ENCODE measurements around the gene LILRB2. TPM values are rescaled to one million over a fixed set of nuclear protein-coding genes. Genes with fewer than 3 reads are reported as not detected.

The LILRB2 gene
- total and polyA plus RNA-seq, 8 donors = 0.87 to 2.2 (median 1.2) TPM; not detected in 1

- WGBS, 5 donors = 64 to 76% (median 71%) methylated on average over 7 of the region's 7 CpGs
- TF ChIP-seq POLR2A (IDR thresholded peaks at IDR 0.05) (no peak), POLR2AphosphoS5 (IDR thresholded peaks at IDR 0.05) (no peak), EP300 (IDR thresholded peaks at IDR 0.05) (no peak), CTCF (IDR thresholded peaks at IDR 0.05) (no peak)
- Histone ChIP-seq H3K4me1 (no peaks in the 10 kb centered on the region), H3K27ac (peak overlapping the region in 2 of 5 donors; percentile 54 to 64), H3K36me3 (no peaks in the 10 kb centered on the region), H3K27me3 (peaks cover 0 to 48% (median 4%) of the 10 kb centered on the region in 3 donors), H3K4me3 (no peak overlapping the region), H3K9me3 (no peaks in the 10 kb centered on the region)
- intact Hi-C loops (cut with DNase I; ENCODE audit: low total_unique reads) = no loop called here
- DNase-seq = peak in 1 of 2 donors; percentile 13
These were observed 38.1 kb upstream of the LILRB2 start for GRCh38 chr19:54319049-54319448.

- intact Hi-C loops (cut with DNase I; ENCODE audit: low total_unique reads) = no loop called here
- DNase-seq = no peak
- Histone ChIP-seq H3K9me3 (no peaks in the 10 kb centered on the region), H3K27ac (peak overlapping the region in 1 of 5 donors; percentile 58), H3K4me3 (no peak overlapping the region), H3K36me3 (no peaks in the 10 kb centered on the region), H3K27me3 (peaks cover 0 to 50% (median 4%) of the 10 kb centered on the region in 3 donors), H3K4me1 (no peaks in the 10 kb centered on the region)
- no peak for TF ChIP-seq CTCF (IDR thresholded peaks at IDR 0.05)
- TF ChIP-seq EP300 (IDR thresholded peaks at IDR 0.05) = no peak
- no peak for TF ChIP-seq POLR2AphosphoS5 (IDR thresholded peaks at IDR 0.05)
- TF ChIP-seq POLR2A (IDR thresholded peaks at IDR 0.05) = no peak
- WGBS, 5 donors = 63 to 91% (median 88%) methylated on average over 6 to 9 of the region's 9 CpGs
These were observed 37.0 kb upstream of the LILRB2 start for GRCh38 chr19:54317965-54318240.

- Histone ChIP-seq H3K36me3 (no peaks in the 10 kb centered on the region), H3K27me3 (peaks cover 0 to 56% (median 4%) of the 10 kb centered on the region in 3 donors), H3K4me3 (no peak overlapping the region), H3K9me3 (no peaks in the 10 kb centered on the region), H3K4me1 (no peaks in the 10 kb centered on the region), H3K27ac (peak overlapping the region in 1 of 5 donors; percentile 58)
- no peak for DNase-seq
- intact Hi-C loops (cut with DNase I; ENCODE audit: low total_unique reads) = no loop called here
- TF ChIP-seq CTCF (IDR thresholded peaks at IDR 0.05) = no peak
- no peak for TF ChIP-seq POLR2AphosphoS5 (IDR thresholded peaks at IDR 0.05)
- TF ChIP-seq POLR2A (IDR thresholded peaks at IDR 0.05) = no peak
- TF ChIP-seq EP300 (IDR thresholded peaks at IDR 0.05) = no peak
- WGBS, 5 donors = 63 to 79% (median 73%) methylated on average over 26 to 29 of the region's 29 CpGs
These were observed 36.4 kb upstream of the LILRB2 start for GRCh38 chr19:54317108-54317964.

GRCh38 chr19:54316746-54317107 lies 35.8 kb upstream of the LILRB2 start:
- no peak overlapping the region for H3K4me3 ChIP-seq
- no peaks in the 10 kb centered on the region for H3K4me1 ChIP-seq
- peaks cover 0 to 57% (median 4%) of the 10 kb centered on the region in 3 donors for H3K27me3 ChIP-seq
- H3K9me3 ChIP-seq = no peaks in the 10 kb centered on the region
- 26 to 51% (median 38%) methylated on average over 11 of the region's 11 CpGs for WGBS, 5 donors
- H3K27ac ChIP-seq = peak overlapping the region in 1 of 5 donors; percentile 58
- intact Hi-C loops (cut with DNase I; ENCODE audit: low total_unique reads) = no loop called here
- no peaks in the 10 kb centered on the region for H3K36me3 ChIP-seq
- TF ChIP-seq EP300 (IDR thresholded peaks at IDR 0.05) = no peak
- TF ChIP-seq POLR2AphosphoS5 (IDR thresholded peaks at IDR 0.05) = no peak
- TF ChIP-seq CTCF (IDR thresholded peaks at IDR 0.05) = no peak
- TF ChIP-seq POLR2A (IDR thresholded peaks at IDR 0.05) = no peak
- peak in 1 of 2 donors; percentile 12 for DNase-seq

Data from stomach (tissue), 9 donors.